Gastroesophageal sphincter (tissue), 3 donors: Measurements from ENCODE around the gene SAYSD1.

Source experiments
- CTCF ChIP-seq, 4 experiments: fragments of 200-600 bp in 2 of 4; fragments of 450-650 bp in 2 of 4; sonication (generic) in 1 of 4; IDR thresholded peaks; one replicate each; pipeline ENCODE4 v1.5.1; 2017 to 2019; ENCODE audit warnings: antibody characterized with exemption in 4 of 4, mild to moderate bottlenecking in 2 of 4, moderate library complexity in 2 of 4
- EP300 ChIP-seq: sonication (generic); formaldehyde crosslinking; IDR thresholded peaks from one replicate; pipeline ENCODE4 v1.6.1; 2017; ENCODE audit warnings: antibody characterized with exemption, mild to moderate bottlenecking
- POLR2A ChIP-seq, 2 donors: fragments of 450-650 bp; IDR thresholded peaks; one replicate each; pipeline ENCODE4 v1.6.1; 2017; ENCODE audit warnings: antibody characterized with exemption in 2 of 2, mild to moderate bottlenecking in 2 of 2, moderate library complexity in 1 of 2
- POLR2AphosphoS5 ChIP-seq: sonication (generic); formaldehyde crosslinking; IDR thresholded peaks from one replicate; pipeline ENCODE4 v1.6.1; 2017; ENCODE audit warnings: antibody characterized with exemption

- TF ChIP-seq CTCF (IDR thresholded peaks at IDR 0.05) = no peak
- TF ChIP-seq POLR2A (IDR thresholded peaks at IDR 0.05) = no peak
- TF ChIP-seq POLR2AphosphoS5 = no peak
- no peak for TF ChIP-seq EP300
These were observed 12.2 kb downstream of the SAYSD1 start for GRCh38 chr6:39102821-39103136.
